ENCODE measurements around the gene KCNIP1.

The KCNIP1 gene

DNA sequence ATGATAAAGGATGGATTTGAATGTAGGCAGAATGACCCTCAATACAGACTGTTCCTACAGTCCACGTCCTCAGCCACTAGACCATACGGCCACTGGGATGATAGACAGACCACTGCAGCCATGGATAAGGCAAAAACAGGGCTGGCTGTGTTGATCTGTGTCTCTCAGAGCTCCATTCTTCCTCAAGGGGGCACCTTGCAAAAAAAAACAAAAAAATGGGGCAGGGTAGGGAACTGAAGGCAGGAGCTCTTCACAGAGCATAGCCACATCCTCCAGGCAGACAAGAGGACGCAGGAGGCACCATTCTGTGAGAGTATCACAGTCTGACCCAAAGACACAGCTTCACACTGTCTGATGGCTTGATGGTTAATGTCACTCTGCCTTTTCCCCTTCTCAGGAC, 218.5 kb downstream of the KCNIP1 start:
- H3K4me3 Mint-ChIP-seq: no peak overlapping the region
- H3K27ac Mint-ChIP-seq: no peak overlapping the region
- TF ChIP-seq, protein P1, sequence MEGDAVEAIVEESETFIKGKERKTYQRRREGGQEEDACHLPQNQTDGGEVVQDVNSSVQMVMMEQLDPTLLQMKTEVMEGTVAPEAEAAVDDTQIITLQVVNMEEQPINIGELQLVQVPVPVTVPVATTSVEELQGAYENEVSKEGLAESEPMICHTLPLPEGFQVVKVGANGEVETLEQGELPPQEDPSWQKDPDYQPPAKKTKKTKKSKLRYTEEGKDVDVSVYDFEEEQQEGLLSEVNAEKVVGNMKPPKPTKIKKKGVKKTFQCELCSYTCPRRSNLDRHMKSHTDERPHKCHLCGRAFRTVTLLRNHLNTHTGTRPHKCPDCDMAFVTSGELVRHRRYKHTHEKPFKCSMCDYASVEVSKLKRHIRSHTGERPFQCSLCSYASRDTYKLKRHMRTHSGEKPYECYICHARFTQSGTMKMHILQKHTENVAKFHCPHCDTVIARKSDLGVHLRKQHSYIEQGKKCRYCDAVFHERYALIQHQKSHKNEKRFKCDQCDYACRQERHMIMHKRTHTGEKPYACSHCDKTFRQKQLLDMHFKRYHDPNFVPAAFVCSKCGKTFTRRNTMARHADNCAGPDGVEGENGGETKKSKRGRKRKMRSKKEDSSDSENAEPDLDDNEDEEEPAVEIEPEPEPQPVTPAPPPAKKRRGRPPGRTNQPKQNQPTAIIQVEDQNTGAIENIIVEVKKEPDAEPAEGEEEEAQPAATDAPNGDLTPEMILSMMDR (IDR thresholded peaks at IDR 0.05; ENCODE audit: unreplicated experiment in 3 of 3): no peak
- H3K9me3 Mint-ChIP-seq: peaks cover 5% of the 10 kb centered on the region
- peaks cover 4% of the 10 kb centered on the region for H3K36me3 Mint-ChIP-seq (ENCODE audit: low read depth)
- no peaks in the 10 kb centered on the region for H3K4me1 Mint-ChIP-seq
- no peaks in the 10 kb centered on the region for H3K27me3 Mint-ChIP-seq (ENCODE audit: low read depth)

DNA sequence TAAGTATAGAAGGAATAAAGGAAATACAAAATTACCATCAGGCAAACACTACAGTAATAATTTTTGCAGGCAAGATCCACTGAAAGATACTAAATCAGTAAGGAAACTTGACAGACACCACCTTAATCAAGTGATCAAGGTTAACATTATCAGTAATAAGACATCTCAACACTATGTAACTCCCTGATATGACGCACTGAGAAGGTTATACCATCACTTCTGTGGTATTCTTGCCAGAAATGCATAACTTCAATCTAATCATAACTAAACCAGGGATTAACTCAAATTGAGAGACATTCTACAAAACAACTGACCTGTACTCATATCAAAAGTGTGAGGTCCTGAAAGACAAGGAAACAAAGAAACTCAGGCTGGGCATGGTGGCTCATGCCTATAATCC, 227.2 kb downstream of the KCNIP1 start:
- no peak overlapping the region for H3K4me3 Mint-ChIP-seq
- H3K9me3 Mint-ChIP-seq: peaks cover 29% of the 10 kb centered on the region
- peaks cover 19% of the 10 kb centered on the region for H3K36me3 Mint-ChIP-seq (ENCODE audit: low read depth)
- H3K27ac Mint-ChIP-seq: no peak overlapping the region
- H3K27me3 Mint-ChIP-seq (ENCODE audit: low read depth): peaks cover 7% of the 10 kb centered on the region
- TF ChIP-seq, protein P1 (IDR thresholded peaks at IDR 0.05; ENCODE audit: unreplicated experiment in 3 of 3): no peak
- H3K4me1 Mint-ChIP-seq: no peaks in the 10 kb centered on the region

DNA sequence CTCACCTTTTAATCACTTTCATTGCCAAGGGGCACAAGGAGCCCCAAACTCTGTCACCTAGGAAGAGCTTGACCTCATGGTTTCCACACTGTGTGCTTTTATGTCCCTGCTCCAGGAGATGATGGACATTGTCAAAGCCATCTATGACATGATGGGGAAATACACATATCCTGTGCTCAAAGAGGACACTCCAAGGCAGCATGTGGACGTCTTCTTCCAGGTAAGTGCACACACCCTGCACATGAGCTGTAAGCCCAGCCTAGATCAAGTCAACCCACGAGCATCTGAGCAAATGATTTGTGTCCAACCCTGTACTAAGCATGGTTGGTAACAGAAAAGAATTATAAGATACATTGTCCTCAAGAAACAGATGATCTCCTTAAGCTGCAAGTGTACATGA, 228.9 kb downstream of the KCNIP1 start:
- Mint-ChIP-seq H3K4me1 (no peaks in the 10 kb centered on the region), H3K27me3 (ENCODE audit: low read depth) (peaks cover 7% of the 10 kb centered on the region), H3K4me3 (no peak overlapping the region), H3K9me3 (peaks cover 35% of the 10 kb centered on the region), H3K36me3 (ENCODE audit: low read depth) (peaks cover 23% of the 10 kb centered on the region), H3K27ac (no peak overlapping the region)
- TF ChIP-seq, protein P1 (IDR thresholded peaks at IDR 0.05; ENCODE audit: unreplicated experiment in 3 of 3): no peak

DNA sequence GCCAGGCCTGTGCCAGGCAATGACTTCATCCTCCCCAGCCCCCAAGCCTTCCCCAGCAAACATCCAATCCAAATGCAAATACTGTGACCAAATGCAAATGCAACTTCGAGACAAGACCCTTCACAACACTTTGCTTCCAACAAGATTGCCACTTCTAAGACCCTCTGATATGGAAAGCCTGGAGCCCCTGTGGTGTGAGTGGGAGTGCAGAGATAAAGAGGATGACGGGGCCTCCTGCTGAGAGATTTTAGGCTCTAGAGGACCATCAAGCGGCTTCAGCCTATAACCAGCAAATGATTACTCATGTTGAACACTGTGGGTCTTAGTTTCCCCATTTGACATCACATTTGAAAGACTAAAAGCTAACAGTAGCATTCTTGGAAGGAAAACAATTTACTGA, 233.1 kb downstream of the KCNIP1 start:
- peaks cover 23% of the 10 kb centered on the region for H3K36me3 Mint-ChIP-seq (ENCODE audit: low read depth)
- peaks cover 28% of the 10 kb centered on the region for H3K9me3 Mint-ChIP-seq
- TF ChIP-seq, protein P1 (IDR thresholded peaks at IDR 0.05; ENCODE audit: unreplicated experiment in 3 of 3): no peak
- no peaks in the 10 kb centered on the region for H3K4me1 Mint-ChIP-seq
- no peak overlapping the region for H3K4me3 Mint-ChIP-seq
- H3K27ac Mint-ChIP-seq: no peak overlapping the region
- peaks cover 14% of the 10 kb centered on the region for H3K27me3 Mint-ChIP-seq (ENCODE audit: low read depth)

DNA sequence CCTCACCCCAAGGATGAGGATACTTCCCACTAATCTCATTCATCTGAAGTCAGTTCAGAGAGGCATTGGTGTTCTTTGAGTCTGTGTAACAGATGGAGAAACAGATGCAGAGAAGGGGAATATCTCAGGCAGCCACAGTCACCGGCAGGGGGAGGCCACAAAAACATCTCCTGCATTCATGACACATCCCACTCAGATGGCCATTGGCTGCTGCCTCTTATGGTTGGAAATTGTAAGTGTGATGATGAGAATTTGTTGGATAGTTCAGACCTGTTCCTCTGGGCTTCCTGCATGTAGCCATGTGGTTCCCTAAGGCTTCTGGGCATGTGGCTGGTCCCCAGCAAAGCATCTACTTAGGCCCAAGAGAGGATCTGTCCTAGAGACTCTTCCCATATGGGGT, 233.8 kb downstream of the KCNIP1 start:
- H3K27me3 Mint-ChIP-seq (ENCODE audit: low read depth): peaks cover 20% of the 10 kb centered on the region
- TF ChIP-seq, protein P1 (IDR thresholded peaks at IDR 0.05; ENCODE audit: unreplicated experiment in 3 of 3): no peak
- H3K36me3 Mint-ChIP-seq (ENCODE audit: low read depth): peaks cover 23% of the 10 kb centered on the region
- H3K9me3 Mint-ChIP-seq: peaks cover 27% of the 10 kb centered on the region
- H3K4me3 Mint-ChIP-seq: no peak overlapping the region
- no peaks in the 10 kb centered on the region for H3K4me1 Mint-ChIP-seq
- no peak overlapping the region for H3K27ac Mint-ChIP-seq

DNA sequence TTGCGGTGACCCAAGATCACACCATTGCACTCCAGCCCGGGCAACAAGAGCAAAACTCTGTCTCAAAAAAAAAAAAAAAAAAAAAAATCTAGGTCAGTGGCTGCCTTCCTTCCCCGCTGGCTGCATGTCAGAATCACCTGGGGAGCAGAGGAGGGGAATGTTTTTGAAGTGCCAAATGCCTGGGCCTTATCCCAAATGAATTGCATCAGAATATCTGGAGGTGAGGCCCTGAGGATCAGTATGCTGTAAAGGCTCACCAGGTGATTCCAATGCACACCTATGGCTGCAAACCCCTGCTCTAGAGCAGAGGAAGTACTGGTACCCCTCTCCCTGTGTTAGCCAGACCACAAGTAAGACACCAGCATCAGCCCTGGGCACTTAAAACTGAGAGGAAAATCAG, 235.0 kb downstream of the KCNIP1 start:
- Mint-ChIP-seq H3K36me3 (ENCODE audit: low read depth) (peaks cover 17% of the 10 kb centered on the region), H3K27me3 (ENCODE audit: low read depth) (peaks cover 31% of the 10 kb centered on the region), H3K4me3 (no peak overlapping the region), H3K27ac (no peak overlapping the region), H3K4me1 (no peaks in the 10 kb centered on the region), H3K9me3 (peaks cover 16% of the 10 kb centered on the region)
- TF ChIP-seq, protein P1 (IDR thresholded peaks at IDR 0.05; ENCODE audit: unreplicated experiment in 3 of 3): no peak
